ENCODE results near the gene EIF4B.

EIF4B gene

DNA sequence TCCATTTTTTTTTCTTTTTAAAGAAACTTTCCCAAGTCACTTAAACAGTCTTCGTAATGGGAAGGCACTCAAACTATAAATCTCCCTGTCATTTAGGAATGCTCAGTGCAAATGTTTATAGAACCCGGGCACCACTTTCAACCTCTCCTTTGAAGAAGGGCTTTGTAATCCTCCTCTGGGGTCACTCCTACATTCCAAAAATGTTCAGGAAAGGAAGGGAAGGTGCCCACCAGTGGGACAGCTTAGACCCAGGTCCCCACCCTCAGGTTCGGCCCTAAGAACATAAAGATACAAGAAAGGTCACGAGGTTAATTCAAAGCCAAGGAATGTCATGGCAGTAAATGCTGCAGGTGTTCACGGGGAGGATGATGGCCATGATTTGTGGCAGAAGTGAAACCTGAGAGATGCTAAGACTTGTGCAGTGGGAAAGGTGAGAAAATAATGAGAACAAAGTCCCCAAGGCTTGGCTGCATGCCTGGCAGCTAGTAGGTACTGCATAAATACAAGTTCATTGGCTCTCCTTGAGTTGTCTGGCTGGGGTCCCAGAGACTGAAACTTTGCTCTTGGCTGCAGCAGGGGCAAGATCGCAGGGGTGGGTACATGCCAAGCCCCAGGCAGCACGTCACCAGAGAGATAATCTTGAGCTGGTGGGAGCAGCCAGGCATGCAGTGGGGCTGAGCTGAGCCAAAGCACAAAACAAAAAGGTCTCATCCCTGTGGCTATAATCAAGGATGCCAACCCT lies 36.3 kb upstream of the EIF4B start:
- Histone ChIP-seq H3K4me1 (ENCODE audit: control insufficient read depth in 1 of 2, insufficient read depth in 1 of 2, low read depth in 1 of 2, low read length in 1 of 2) (no peaks in the 10 kb centered on the region), H3K4me3 (ENCODE audit: low read depth in 1 of 2, low read length in 1 of 2) (no peak overlapping the region), H3K36me3 (no peaks in the 10 kb centered on the region), H3K27me3 (peaks cover 28% of the 10 kb centered on the region), H3K27ac (no peak overlapping the region), H3K9me3 (no peaks in the 10 kb centered on the region)
- no peak for TF ChIP-seq CTCF (IDR thresholded peaks at IDR 0.05)

- H3K4me1 ChIP-seq (ENCODE audit: control insufficient read depth in 1 of 2, insufficient read depth in 1 of 2, low read depth in 1 of 2, low read length in 1 of 2) = no peaks in the 10 kb centered on the region
- H3K27me3 ChIP-seq = peaks cover 29% of the 10 kb centered on the region
- H3K4me3 ChIP-seq (ENCODE audit: low read depth in 1 of 2, low read length in 1 of 2) = no peak overlapping the region
- no peak overlapping the region for H3K27ac ChIP-seq
- H3K9me3 ChIP-seq = no peaks in the 10 kb centered on the region
- no peak for TF ChIP-seq CTCF (IDR thresholded peaks at IDR 0.05)
- H3K36me3 ChIP-seq = no peaks in the 10 kb centered on the region
Observed at GRCh38 chr12:52971679-52972329, 34.5 kb upstream of the EIF4B start.

- Histone ChIP-seq H3K27me3 (peaks cover 42% of the 10 kb centered on the region), H3K27ac (no peak overlapping the region), H3K9me3 (no peaks in the 10 kb centered on the region), H3K36me3 (no peaks in the 10 kb centered on the region), H3K4me3 (ENCODE audit: low read depth in 1 of 2, low read length in 1 of 2) (no peak overlapping the region), H3K4me1 (ENCODE audit: control insufficient read depth in 1 of 2, insufficient read depth in 1 of 2, low read depth in 1 of 2, low read length in 1 of 2) (no peaks in the 10 kb centered on the region)
- no peak for TF ChIP-seq CTCF (IDR thresholded peaks at IDR 0.05)
Observed at GRCh38 chr12:52975204-52975603, 31.1 kb upstream of the EIF4B start.

- Histone ChIP-seq H3K27me3 (peaks cover 43% of the 10 kb centered on the region), H3K9me3 (no peaks in the 10 kb centered on the region), H3K27ac (no peak overlapping the region), H3K4me3 (ENCODE audit: low read depth in 1 of 2, low read length in 1 of 2) (no peak overlapping the region), H3K36me3 (no peaks in the 10 kb centered on the region), H3K4me1 (ENCODE audit: control insufficient read depth in 1 of 2, insufficient read depth in 1 of 2, low read depth in 1 of 2, low read length in 1 of 2) (no peaks in the 10 kb centered on the region)
- no peak for TF ChIP-seq CTCF (IDR thresholded peaks at IDR 0.05)
Observed at GRCh38 chr12:52975820-52976573, 30.3 kb upstream of the EIF4B start.

DNA sequence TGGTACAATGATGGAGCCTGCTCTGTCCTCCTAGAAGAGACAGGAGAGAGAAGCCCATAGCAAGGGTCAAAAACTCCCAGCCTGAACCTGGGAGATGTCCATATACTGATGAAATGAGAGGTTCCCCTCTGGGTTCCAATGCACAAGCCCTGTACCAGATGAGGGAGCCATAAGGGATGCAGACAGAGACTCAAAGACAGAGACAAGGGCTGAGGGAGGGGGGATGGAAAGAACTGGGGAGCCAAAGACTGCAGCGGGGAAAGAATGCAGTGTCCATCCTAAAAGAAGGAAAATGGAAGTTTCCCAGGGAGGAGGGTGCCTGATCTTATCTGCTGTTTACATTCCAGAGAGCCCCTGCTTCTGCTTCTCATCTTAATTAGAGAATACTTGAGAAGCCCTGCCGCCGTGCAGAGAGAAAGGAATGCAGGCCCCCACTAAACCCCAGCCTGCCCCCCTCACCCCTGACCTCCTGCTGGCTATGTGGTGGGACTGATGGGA lies 29.6 kb upstream of the EIF4B start:
- Histone ChIP-seq H3K27me3 (peaks cover 43% of the 10 kb centered on the region), H3K9me3 (no peaks in the 10 kb centered on the region), H3K4me1 (ENCODE audit: control insufficient read depth in 1 of 2, insufficient read depth in 1 of 2, low read depth in 1 of 2, low read length in 1 of 2) (no peaks in the 10 kb centered on the region), H3K36me3 (no peaks in the 10 kb centered on the region), H3K27ac (no peak overlapping the region), H3K4me3 (ENCODE audit: low read depth in 1 of 2, low read length in 1 of 2) (no peak overlapping the region)
- no peak for TF ChIP-seq CTCF (IDR thresholded peaks at IDR 0.05)
